ENCODE measurements around the gene TAS2R5. TPM values are rescaled to one million over a fixed set of nuclear protein-coding genes. Genes with fewer than 3 reads are reported as not detected.

Gene TAS2R5, protein sequence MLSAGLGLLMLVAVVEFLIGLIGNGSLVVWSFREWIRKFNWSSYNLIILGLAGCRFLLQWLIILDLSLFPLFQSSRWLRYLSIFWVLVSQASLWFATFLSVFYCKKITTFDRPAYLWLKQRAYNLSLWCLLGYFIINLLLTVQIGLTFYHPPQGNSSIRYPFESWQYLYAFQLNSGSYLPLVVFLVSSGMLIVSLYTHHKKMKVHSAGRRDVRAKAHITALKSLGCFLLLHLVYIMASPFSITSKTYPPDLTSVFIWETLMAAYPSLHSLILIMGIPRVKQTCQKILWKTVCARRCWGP
- total RNA-seq: 0.79 and 0.81 TPM in 2 replicates

DNA sequence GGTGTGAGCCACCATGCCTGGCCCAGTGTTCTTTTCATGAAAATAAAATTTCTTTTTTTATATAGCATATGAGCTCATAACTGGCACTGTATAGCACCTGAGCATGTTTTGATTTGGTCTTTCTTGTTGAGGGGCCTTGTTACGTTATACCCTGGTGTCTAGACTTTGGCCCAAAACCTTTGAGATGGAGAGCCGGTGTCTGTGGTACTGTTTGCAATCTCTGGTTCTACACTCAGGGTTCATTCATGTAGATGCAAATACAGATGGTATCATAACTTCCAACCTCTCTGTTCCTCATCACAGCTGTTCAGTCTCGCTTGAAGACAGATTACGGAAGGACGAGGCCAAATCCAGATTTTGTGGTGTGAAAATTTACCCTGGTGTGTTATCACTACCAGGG, at the start of gene TAS2R5:
Gene TAS2R5, plus strand, starts transcription at position 301 of the 400 bp plus-strand sequence. CDS start 145 bp downstream, outside the sequence.

DNA sequence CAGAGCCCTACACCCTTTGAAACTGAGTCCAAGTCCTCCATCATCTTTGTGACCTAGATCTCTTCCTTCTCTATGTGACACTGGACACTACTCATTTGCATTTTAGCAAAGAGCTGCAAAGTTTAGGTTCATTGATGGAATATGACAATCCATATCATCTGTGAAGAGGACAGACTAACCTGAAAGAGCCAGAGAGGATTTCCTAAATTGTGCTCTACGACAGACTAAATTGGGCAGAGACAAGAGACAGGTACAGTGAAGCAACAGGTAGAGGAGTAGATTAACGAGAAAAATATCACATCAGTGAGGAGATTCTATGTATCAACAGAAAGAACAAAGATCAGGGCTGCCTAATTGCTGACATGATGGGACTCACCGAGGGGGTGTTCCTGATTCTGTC, 26.2 kb upstream of the TAS2R5 start, which contains the start of gene TAS2R3:
Gene TAS2R3, plus strand, starts transcription at position 301 of the 400 bp plus-strand sequence. Its CDS starts 62 bp downstream, at position 363.

DNA sequence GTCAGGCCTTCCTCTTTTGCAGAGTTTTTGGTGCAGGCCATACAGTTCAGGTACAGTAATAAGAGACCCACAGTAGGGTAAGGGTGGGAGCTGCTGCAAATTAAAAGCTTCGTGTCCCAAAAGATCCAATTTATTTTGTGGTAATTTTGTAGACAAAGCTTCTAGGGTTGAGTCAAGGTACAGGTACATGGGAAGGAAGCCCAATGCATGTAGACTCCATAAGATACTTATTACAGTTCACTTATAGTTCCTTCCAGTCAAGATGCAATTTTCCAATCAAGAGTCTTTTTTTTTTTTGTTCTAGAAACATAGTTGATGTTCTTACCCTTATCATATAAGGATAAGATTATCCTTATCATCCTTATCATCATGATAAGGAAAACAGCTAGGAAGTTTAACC, 13.6 kb upstream of the TAS2R5 start, which contains the start of gene TAS2R4:
Gene TAS2R4, plus strand, starts transcription at position 301 of the 400 bp plus-strand sequence. CDS start 1,815 bp downstream, outside the sequence.

Other genes with a start within 250 kb of the TAS2R5 start
- 16.9 and 20.1 TPM in 2 replicates for gene AGK, start 238.8 kb upstream of the TAS2R5 start, total RNA-seq
- gene DENND11, start 88.1 kb upstream of the TAS2R5 start, total RNA-seq: 7.5 and 9.0 TPM in 2 replicates
- not detected in 2 replicates for gene WEE2, start 81.9 kb upstream of the TAS2R5 start, total RNA-seq
- gene SSBP1, start 51.9 kb upstream of the TAS2R5 start, total RNA-seq: 172 and 203 TPM in 2 replicates
- gene TAS2R3, start 26.1 kb upstream of the TAS2R5 start, total RNA-seq: 0.92 and 1.5 TPM in 2 replicates
- gene TAS2R4, start 13.5 kb upstream of the TAS2R5 start, total RNA-seq: 0.99 and 1.2 TPM in 2 replicates
- gene PRSS37, start 51.3 kb downstream of the TAS2R5 start, total RNA-seq: not detected in 2 replicates
- gene OR9A4, start 126.2 kb downstream of the TAS2R5 start, total RNA-seq: not detected in 2 replicates
- not detected in 2 replicates for gene CLEC5A, start 156.8 kb downstream of the TAS2R5 start, total RNA-seq
- gene TAS2R38, start 183.6 kb downstream of the TAS2R5 start, total RNA-seq: not detected in 2 replicates
- under 0.01 and 0.06 TPM in 2 replicates for gene MGAM, start 205.7 kb downstream of the TAS2R5 start, total RNA-seq

All from aortic smooth muscle cell (primary cell).